GM23338 (cell line): ENCODE measurements around the gene FAM53B. TPM values are rescaled to one million over a fixed set of nuclear protein-coding genes. Genes with fewer than 3 reads are reported as not detected.

Experiments
- ATAC-seq: fragments of 200-7000 bp; cut with Tn5 transposase; 3 replicates; pipeline ENCODE4 v1.9.1; 2020
- DNase-seq: peaks from one replicate; pipeline ENCODE4 v3.0.0-alpha.2; 2015; ENCODE audit warnings: low spot score
- H2AFZ ChIP-seq: fragments of 200-600 bp; sonication (generic); 2 replicates; pipeline ENCODE4 v1.8.0; 2016; ENCODE audit warnings: antibody characterized with exemption, mild to moderate bottlenecking, moderate library complexity
- H3F3A ChIP-seq: fragments of 200-600 bp; sonication (generic); replicated peaks from 2 replicates; pipeline ENCODE4 v1.8.0; 2017; ENCODE audit warnings: antibody characterized with exemption, mixed run types, low read depth
- H3K27ac ChIP-seq: fragments of 200-600 bp; sonication (generic); 2 replicates; pipeline ENCODE4 v1.6.1; 2016; ENCODE audit warnings: low read depth
- H3K27me3 ChIP-seq: fragments of 200-600 bp; sonication (generic); 2 replicates; pipeline ENCODE4 v1.8.0; 2016; ENCODE audit warnings: mild to moderate bottlenecking, mixed run types, moderate library complexity; ENCODE audit not compliant: insufficient read depth
- H3K36me3 ChIP-seq: fragments of 200-600 bp; sonication (generic); 2 replicates; pipeline ENCODE4 v1.8.0; 2016; ENCODE audit warnings: mild to moderate bottlenecking; ENCODE audit not compliant: insufficient read depth
- H3K4me1 ChIP-seq: fragments of 200-600 bp; sonication (generic); 2 replicates; pipeline ENCODE4 v1.8.0; 2016; ENCODE audit warnings: mild to moderate bottlenecking, moderate library complexity; ENCODE audit not compliant: insufficient read depth
- H3K4me2 ChIP-seq: fragments of 200-600 bp; sonication (generic); 2 replicates; pipeline ENCODE4 v1.7.1; 2017; ENCODE audit warnings: mixed run types
- H3K4me3 ChIP-seq: fragments of 200-600 bp; sonication (generic); 2 replicates; pipeline ENCODE4 v1.6.1; 2016; ENCODE audit warnings: mixed run types
- H3K79me2 ChIP-seq: fragments of 200-600 bp; sonication (generic); replicated peaks from 2 replicates; pipeline ENCODE4 v1.8.0; 2017; ENCODE audit warnings: mild to moderate bottlenecking; ENCODE audit not compliant: insufficient read depth
- H3K9me2 ChIP-seq: fragments of 200-600 bp; sonication (generic); 2 replicates; pipeline ENCODE4 v1.8.0; 2017; ENCODE audit not compliant: insufficient read depth
- H4K20me1 ChIP-seq: fragments of 200-600 bp; sonication (generic); replicated peaks from 2 replicates; pipeline ENCODE4 v1.8.0; 2017; ENCODE audit warnings: mild to moderate bottlenecking; ENCODE audit not compliant: insufficient read depth
- H3K27ac Mint-ChIP-seq: 2 replicates; pipeline ENCODE4 v1.8.0; 2020; ENCODE audit warnings: inconsistent platforms, mild to moderate bottlenecking, moderate library complexity, mixed read lengths
- H3K27me3 Mint-ChIP-seq: 3 replicates; pipeline ENCODE4 v1.8.0; 2022; ENCODE audit warnings: low read depth, mild to moderate bottlenecking, moderate library complexity, mixed read lengths, inconsistent platforms; ENCODE audit not compliant: insufficient read depth, poor library complexity
- H3K36me3 Mint-ChIP-seq: 3 replicates; pipeline ENCODE4 v1.8.0; 2021; ENCODE audit warnings: low read depth, mild to moderate bottlenecking, inconsistent platforms, moderate library complexity, mixed read lengths
- H3K4me1 Mint-ChIP-seq: 3 replicates; pipeline ENCODE4 v1.8.0; 2020; ENCODE audit warnings: mild to moderate bottlenecking, inconsistent platforms, mixed read lengths
- H3K4me3 Mint-ChIP-seq: 3 replicates; pipeline ENCODE4 v1.8.0; 2021; ENCODE audit warnings: moderate library complexity, mild to moderate bottlenecking, inconsistent platforms, mixed read lengths
- H3K9me3 Mint-ChIP-seq: 3 replicates; pipeline ENCODE4 v1.8.0; 2020; ENCODE audit warnings: moderate library complexity, mild to moderate bottlenecking, inconsistent platforms, mixed read lengths
- CREB1 ChIP-seq: fragments of 250-450 bp; sonication (Bioruptor Pico); IDR thresholded peaks from 2 replicates; pipeline ENCODE4 v1.5.0; 2020; ENCODE audit warnings: low read depth, mild to moderate bottlenecking, moderate library complexity
- CTCF ChIP-seq, 2 experiments: fragments of 200-600 bp in 1 of 2; sonication (generic) in 1 of 2; conservative IDR thresholded peaks; 2 replicates each; pipeline versions ENCODE4 v1.5.1 to v1.6.1; 2016 to 2017; ENCODE audit warnings: antibody characterized with exemption in 2 of 2, low read depth in 2 of 2, mild to moderate bottlenecking in 2 of 2, moderate library complexity in 1 of 2
- ETS1 ChIP-seq: IDR thresholded peaks from 2 replicates; pipeline ENCODE4 v1.6.1; 2016; ENCODE audit warnings: antibody characterized with exemption
- EZH2 ChIP-seq: fragments of 200-600 bp; sonication (generic); IDR thresholded peaks from one replicate; pipeline ENCODE4 v1.8.0; 2017; ENCODE audit warnings: antibody characterized with exemption, mild to moderate bottlenecking, low read depth; ENCODE audit not compliant: unreplicated experiment
- EZH2phosphoT487 ChIP-seq: fragments of 200-600 bp; sonication (generic); IDR thresholded peaks from one replicate; pipeline ENCODE4 v1.8.1; 2018; ENCODE audit warnings: antibody characterized with exemption; ENCODE audit not compliant: unreplicated experiment
- JUNB ChIP-seq: IDR thresholded peaks from one replicate; pipeline ENCODE4 v1.6.1; 2016; ENCODE audit warnings: antibody characterized with exemption; ENCODE audit not compliant: unreplicated experiment
- NANOG ChIP-seq: IDR thresholded peaks from 2 replicates; pipeline ENCODE4 v1.6.1; 2016; ENCODE audit warnings: antibody characterized with exemption, borderline replicate concordance
- POLR2AphosphoS5 ChIP-seq: IDR thresholded peaks from 2 replicates; pipeline ENCODE4 v1.6.1; 2016; ENCODE audit warnings: antibody characterized with exemption, low read depth
- STAT1 ChIP-seq: IDR thresholded peaks from one replicate; pipeline ENCODE4 v1.6.1; 2016; ENCODE audit warnings: antibody characterized with exemption; ENCODE audit not compliant: unreplicated experiment
- ZNF114 ChIP-seq: fragments of 250-450 bp; sonication (Bioruptor Pico); IDR thresholded peaks from 2 replicates; pipeline ENCODE4 v1.5.0; 2020; ENCODE audit warnings: mild to moderate bottlenecking, moderate library complexity
- ZNF331 ChIP-seq: fragments of 250-450 bp; sonication (Bioruptor Pico); IDR thresholded peaks from 2 replicates; pipeline ENCODE4 v1.5.0; 2020; ENCODE audit warnings: low read depth, mild to moderate bottlenecking, moderate library complexity
- polyA plus RNA-seq: library from polyadenylated mRNA; unstranded; fragments of >200 nt; fragmentation: Nextera tagmentation; extraction: Ambion mirVana; gene quantifications from 2 replicates; pipeline ENCODE4 v1.2.1, GENCODE V29; 2016
- total RNA-seq: library from RNA; depleted of rRNA; stranded (reverse); fragments of >200 nt; shearing (Covaris generic); gene quantifications from 2 replicates; pipeline ENCODE4 v1.2.3, GENCODE V29; 2014
- TF ChIP-seq, protein P1 (sequence below): IDR thresholded peaks from one replicate; pipeline ENCODE4 v1.6.1; 2018; ENCODE audit warnings: antibody characterized with exemption; ENCODE audit not compliant: unreplicated experiment
- TF ChIP-seq, protein P2 (sequence below): fragments of 250-450 bp; sonication (Bioruptor Pico); IDR thresholded peaks from 2 replicates; pipeline ENCODE4 v1.5.0; 2020; ENCODE audit warnings: mild to moderate bottlenecking, moderate library complexity

The FAM53B gene
- total and polyA plus RNA-seq, 2 experiments from 2014 or later, result 3.0 to 20.3 TPM

- Histone ChIP-seq H3K4me3 (no peak overlapping the region), H3K4me2 (no peak overlapping the region), H3K27ac (no peak overlapping the region), H2AFZ (no peak overlapping the region), H3K27me3 (no peaks in the 10 kb centered on the region), H3F3A (no peaks in the 10 kb centered on the region), H3K36me3 (no peaks in the 10 kb centered on the region), H3K79me2 (no peaks in the 10 kb centered on the region), H3K4me1 (no peaks in the 10 kb centered on the region), H3K9me2 (no peaks in the 10 kb centered on the region), H4K20me1 (no peaks in the 10 kb centered on the region; the same call in none of the 2 replicates)
- DNase-seq (no peak), ATAC-seq (no peak)
- Mint-ChIP-seq H3K27ac (no peak overlapping the region), H3K4me3 (no peak overlapping the region), H3K36me3 (no peaks in the 10 kb centered on the region; the same call in 1 of the 3 replicates), H3K27me3 (peaks cover 3% of the 10 kb centered on the region), H3K4me1 (peaks cover 41% of the 10 kb centered on the region), H3K9me3 (no peaks in the 10 kb centered on the region)
- TF ChIP-seq EZH2 (no peak), JUNB (no peak), CTCF (conservative IDR thresholded peaks at IDR 0.05; ENCODE audit: low read depth in 2 of 2) (no peak), ZNF331 (no peak), CREB1 (CRISPR knock-in tag) (no peak), POLR2AphosphoS5 (no peak), STAT1 (no peak), ZNF114 (no peak), EZH2phosphoT487 (no peak), ETS1 (no peak), NANOG (no peak)
- TF ChIP-seq, protein P1, sequence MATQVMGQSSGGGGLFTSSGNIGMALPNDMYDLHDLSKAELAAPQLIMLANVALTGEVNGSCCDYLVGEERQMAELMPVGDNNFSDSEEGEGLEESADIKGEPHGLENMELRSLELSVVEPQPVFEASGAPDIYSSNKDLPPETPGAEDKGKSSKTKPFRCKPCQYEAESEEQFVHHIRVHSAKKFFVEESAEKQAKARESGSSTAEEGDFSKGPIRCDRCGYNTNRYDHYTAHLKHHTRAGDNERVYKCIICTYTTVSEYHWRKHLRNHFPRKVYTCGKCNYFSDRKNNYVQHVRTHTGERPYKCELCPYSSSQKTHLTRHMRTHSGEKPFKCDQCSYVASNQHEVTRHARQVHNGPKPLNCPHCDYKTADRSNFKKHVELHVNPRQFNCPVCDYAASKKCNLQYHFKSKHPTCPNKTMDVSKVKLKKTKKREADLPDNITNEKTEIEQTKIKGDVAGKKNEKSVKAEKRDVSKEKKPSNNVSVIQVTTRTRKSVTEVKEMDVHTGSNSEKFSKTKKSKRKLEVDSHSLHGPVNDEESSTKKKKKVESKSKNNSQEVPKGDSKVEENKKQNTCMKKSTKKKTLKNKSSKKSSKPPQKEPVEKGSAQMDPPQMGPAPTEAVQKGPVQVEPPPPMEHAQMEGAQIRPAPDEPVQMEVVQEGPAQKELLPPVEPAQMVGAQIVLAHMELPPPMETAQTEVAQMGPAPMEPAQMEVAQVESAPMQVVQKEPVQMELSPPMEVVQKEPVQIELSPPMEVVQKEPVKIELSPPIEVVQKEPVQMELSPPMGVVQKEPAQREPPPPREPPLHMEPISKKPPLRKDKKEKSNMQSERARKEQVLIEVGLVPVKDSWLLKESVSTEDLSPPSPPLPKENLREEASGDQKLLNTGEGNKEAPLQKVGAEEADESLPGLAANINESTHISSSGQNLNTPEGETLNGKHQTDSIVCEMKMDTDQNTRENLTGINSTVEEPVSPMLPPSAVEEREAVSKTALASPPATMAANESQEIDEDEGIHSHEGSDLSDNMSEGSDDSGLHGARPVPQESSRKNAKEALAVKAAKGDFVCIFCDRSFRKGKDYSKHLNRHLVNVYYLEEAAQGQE, result no peak
- TF ChIP-seq, protein P2, sequence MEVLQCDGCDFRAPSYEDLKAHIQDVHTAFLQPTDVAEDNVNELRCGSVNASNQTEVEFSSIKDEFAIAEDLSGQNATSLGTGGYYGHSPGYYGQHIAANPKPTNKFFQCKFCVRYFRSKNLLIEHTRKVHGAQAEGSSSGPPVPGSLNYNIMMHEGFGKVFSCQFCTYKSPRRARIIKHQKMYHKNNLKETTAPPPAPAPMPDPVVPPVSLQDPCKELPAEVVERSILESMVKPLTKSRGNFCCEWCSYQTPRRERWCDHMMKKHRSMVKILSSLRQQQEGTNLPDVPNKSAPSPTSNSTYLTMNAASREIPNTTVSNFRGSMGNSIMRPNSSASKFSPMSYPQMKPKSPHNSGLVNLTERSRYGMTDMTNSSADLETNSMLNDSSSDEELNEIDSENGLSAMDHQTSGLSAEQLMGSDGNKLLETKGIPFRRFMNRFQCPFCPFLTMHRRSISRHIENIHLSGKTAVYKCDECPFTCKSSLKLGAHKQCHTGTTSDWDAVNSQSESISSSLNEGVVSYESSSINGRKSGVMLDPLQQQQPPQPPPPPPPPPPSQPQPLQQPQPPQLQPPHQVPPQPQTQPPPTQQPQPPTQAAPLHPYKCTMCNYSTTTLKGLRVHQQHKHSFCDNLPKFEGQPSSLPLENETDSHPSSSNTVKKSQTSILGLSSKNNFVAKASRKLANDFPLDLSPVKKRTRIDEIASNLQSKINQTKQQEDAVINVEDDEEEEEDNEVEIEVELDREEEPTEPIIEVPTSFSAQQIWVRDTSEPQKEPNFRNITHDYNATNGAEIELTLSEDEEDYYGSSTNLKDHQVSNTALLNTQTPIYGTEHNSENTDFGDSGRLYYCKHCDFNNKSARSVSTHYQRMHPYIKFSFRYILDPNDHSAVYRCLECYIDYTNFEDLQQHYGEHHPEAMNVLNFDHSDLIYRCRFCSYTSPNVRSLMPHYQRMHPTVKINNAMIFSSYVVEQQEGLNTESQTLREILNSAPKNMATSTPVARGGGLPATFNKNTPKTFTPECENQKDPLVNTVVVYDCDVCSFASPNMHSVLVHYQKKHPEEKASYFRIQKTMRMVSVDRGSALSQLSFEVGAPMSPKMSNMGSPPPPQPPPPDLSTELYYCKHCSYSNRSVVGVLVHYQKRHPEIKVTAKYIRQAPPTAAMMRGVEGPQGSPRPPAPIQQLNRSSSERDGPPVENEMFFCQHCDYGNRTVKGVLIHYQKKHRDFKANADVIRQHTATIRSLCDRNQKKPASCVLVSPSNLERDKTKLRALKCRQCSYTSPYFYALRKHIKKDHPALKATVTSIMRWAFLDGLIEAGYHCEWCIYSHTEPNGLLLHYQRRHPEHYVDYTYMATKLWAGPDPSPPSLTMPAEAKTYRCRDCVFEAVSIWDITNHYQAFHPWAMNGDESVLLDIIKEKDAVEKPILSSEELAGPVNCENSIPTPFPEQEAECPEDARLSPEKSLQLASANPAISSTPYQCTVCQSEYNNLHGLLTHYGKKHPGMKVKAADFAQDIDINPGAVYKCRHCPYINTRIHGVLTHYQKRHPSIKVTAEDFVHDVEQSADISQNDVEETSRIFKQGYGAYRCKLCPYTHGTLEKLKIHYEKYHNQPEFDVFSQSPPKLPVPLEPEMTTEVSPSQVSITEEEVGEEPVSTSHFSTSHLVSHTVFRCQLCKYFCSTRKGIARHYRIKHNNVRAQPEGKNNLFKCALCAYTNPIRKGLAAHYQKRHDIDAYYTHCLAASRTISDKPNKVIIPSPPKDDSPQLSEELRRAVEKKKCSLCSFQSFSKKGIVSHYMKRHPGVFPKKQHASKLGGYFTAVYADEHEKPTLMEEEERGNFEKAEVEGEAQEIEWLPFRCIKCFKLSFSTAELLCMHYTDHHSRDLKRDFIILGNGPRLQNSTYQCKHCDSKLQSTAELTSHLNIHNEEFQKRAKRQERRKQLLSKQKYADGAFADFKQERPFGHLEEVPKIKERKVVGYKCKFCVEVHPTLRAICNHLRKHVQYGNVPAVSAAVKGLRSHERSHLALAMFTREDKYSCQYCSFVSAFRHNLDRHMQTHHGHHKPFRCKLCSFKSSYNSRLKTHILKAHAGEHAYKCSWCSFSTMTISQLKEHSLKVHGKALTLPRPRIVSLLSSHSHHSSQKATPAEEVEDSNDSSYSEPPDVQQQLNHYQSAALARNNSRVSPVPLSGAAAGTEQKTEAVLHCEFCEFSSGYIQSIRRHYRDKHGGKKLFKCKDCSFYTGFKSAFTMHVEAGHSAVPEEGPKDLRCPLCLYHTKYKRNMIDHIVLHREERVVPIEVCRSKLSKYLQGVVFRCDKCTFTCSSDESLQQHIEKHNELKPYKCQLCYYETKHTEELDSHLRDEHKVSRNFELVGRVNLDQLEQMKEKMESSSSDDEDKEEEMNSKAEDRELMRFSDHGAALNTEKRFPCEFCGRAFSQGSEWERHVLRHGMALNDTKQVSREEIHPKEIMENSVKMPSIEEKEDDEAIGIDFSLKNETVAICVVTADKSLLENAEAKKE (CRISPR knock-in tag), result no peak
These were observed 55.1 kb downstream of the FAM53B start for GRCh38 chr10:124688889-124689670.
